Trophoblast cell (in vitro differentiated cells and primary cell): ENCODE results near the gene TMEFF2.

Experiments used
- DNase-seq, 2 donors: peaks; one replicate each; pipeline ENCODE4 v3.0.0-alpha.2; 2016
- H2AFZ ChIP-seq: 2 replicates; pipeline ENCODE4 v1.6.1; 2013; ENCODE audit warnings: low read length, moderate library complexity, mild to moderate bottlenecking; ENCODE audit not compliant: insufficient read depth, poor library complexity
- H2AK5ac ChIP-seq: 2 replicates; pipeline ENCODE4 v1.6.1; 2013; ENCODE audit warnings: mild to moderate bottlenecking, low read length
- H2BK120ac ChIP-seq: 2 replicates; pipeline ENCODE4 v1.6.1; 2013; ENCODE audit warnings: low read length, mild to moderate bottlenecking, moderate library complexity; ENCODE audit not compliant: insufficient read depth, poor library complexity
- H2BK12ac ChIP-seq: 2 replicates; pipeline ENCODE4 v1.6.1; 2013; ENCODE audit warnings: mild to moderate bottlenecking, low read length, moderate library complexity
- H2BK5ac ChIP-seq: 2 replicates; pipeline ENCODE4 v1.6.1; 2013; ENCODE audit warnings: low read length, low read depth, moderate library complexity, mild to moderate bottlenecking; ENCODE audit not compliant: poor library complexity
- H3K14ac ChIP-seq: 2 replicates; pipeline ENCODE4 v1.6.1; 2013; ENCODE audit warnings: mild to moderate bottlenecking, low read length
- H3K18ac ChIP-seq: 2 replicates; pipeline ENCODE4 v1.6.1; 2013; ENCODE audit warnings: mild to moderate bottlenecking, low read length
- H3K23ac ChIP-seq: 2 replicates; pipeline ENCODE4 v1.6.1; 2013; ENCODE audit warnings: low read length
- H3K27ac ChIP-seq: 2 replicates; pipeline ENCODE4 v1.5.1; 2013; ENCODE audit warnings: low read depth, mild to moderate bottlenecking, inconsistent platforms, low read length, moderate library complexity
- H3K27me3 ChIP-seq: 2 replicates; pipeline ENCODE4 v1.6.1; 2013; ENCODE audit warnings: inconsistent platforms, mild to moderate bottlenecking, low read length, moderate library complexity; ENCODE audit not compliant: insufficient read depth
- H3K36me3 ChIP-seq, 2 experiments: 1 replicate in 1 of 2; 2 replicates in 1 of 2; pipeline ENCODE4 v1.6.1; 2013; ENCODE audit warnings: low read length in 2 of 2, mild to moderate bottlenecking in 2 of 2, moderate library complexity in 1 of 2; ENCODE audit not compliant: insufficient read depth in 2 of 2, control insufficient read depth in 1 of 2
- H3K4ac ChIP-seq: 2 replicates; pipeline ENCODE4 v1.6.1; 2013; ENCODE audit warnings: low read depth, mild to moderate bottlenecking, low read length, moderate library complexity
- H3K4me1 ChIP-seq, 2 experiments: 1 replicate in 1 of 2; 2 replicates in 1 of 2; pipeline ENCODE4 v1.6.1; 2013; ENCODE audit warnings: low read length in 2 of 2, mild to moderate bottlenecking in 2 of 2, moderate library complexity in 1 of 2; ENCODE audit not compliant: insufficient read depth in 2 of 2, control insufficient read depth in 1 of 2
- H3K4me2 ChIP-seq: 2 replicates; pipeline ENCODE4 v1.6.1; 2013; ENCODE audit warnings: inconsistent platforms, mild to moderate bottlenecking, low read length, moderate library complexity
- H3K4me3 ChIP-seq: 2 replicates; pipeline ENCODE4 v1.5.1; 2013; ENCODE audit warnings: mild to moderate bottlenecking, low read depth, low read length, inconsistent platforms
- H3K79me1 ChIP-seq: one replicate; pipeline ENCODE4 v1.6.1; 2013; ENCODE audit warnings: low read length
- H3K79me2 ChIP-seq: 2 replicates; pipeline ENCODE4 v1.6.1; 2013; ENCODE audit warnings: low read length, mild to moderate bottlenecking; ENCODE audit not compliant: control insufficient read depth, insufficient read depth, poor library complexity
- H3K9ac ChIP-seq: 2 replicates; pipeline ENCODE4 v1.6.1; 2013; ENCODE audit warnings: mild to moderate bottlenecking, low read length
- H3K9me3 ChIP-seq: 2 replicates; pipeline ENCODE4 v1.6.1; 2013; ENCODE audit warnings: low read depth, mild to moderate bottlenecking, control low read depth, inconsistent platforms, low read length; ENCODE audit not compliant: insufficient read depth
- H4K12ac ChIP-seq: 2 replicates; pipeline ENCODE4 v1.6.1; 2013; ENCODE audit warnings: low read depth, mild to moderate bottlenecking, low read length, moderate library complexity
- H4K8ac ChIP-seq: 2 replicates; pipeline ENCODE4 v1.6.1; 2013; ENCODE audit warnings: low read depth, mild to moderate bottlenecking, low read length, moderate library complexity
- H4K91ac ChIP-seq: one replicate; pipeline ENCODE4 v1.6.1; 2013; ENCODE audit warnings: low read depth, mild to moderate bottlenecking, low read length, moderate library complexity
- WGBS: extraction: QIAGEN DNeasy Blood & Tissue Kit; methylation state at CpG from one replicate; pipeline ENCODE4 v1.1.7; 2013; ENCODE audit warnings: missing lambda C conversion rate; ENCODE audit not compliant: insufficient read length, insufficient coverage; ENCODE audit errors: extremely low coverage; 5-methylcytosine and 5-hydroxymethylcytosine counted together

TMEFF2 gene

GRCh38 chr2:192025637-192026036, 169.1 kb downstream of the TMEFF2 start:
- H4K12ac ChIP-seq, result no peak overlapping the region
- H2AFZ ChIP-seq, result no peak overlapping the region
- no peaks in the 10 kb centered on the region for H3K36me3 ChIP-seq
- no peaks in the 10 kb centered on the region for H3K27me3 ChIP-seq
- H2BK120ac ChIP-seq, result no peak overlapping the region
- H2BK5ac ChIP-seq, result no peak overlapping the region
- H3K4ac ChIP-seq, result no peak overlapping the region
- H3K79me1 ChIP-seq, result no peaks in the 10 kb centered on the region
- H2BK12ac ChIP-seq, result no peak overlapping the region
- no peak overlapping the region for H3K23ac ChIP-seq
- no peak overlapping the region for H3K14ac ChIP-seq
- no CpG with 5 or more reads among the region's 4 CpGs for WGBS
- no peaks in the 10 kb centered on the region for H3K4me1 ChIP-seq
- no peak overlapping the region for H3K9ac ChIP-seq
- H3K4me3 ChIP-seq, result no peak overlapping the region
- H3K18ac ChIP-seq, result no peak overlapping the region
- H4K8ac ChIP-seq, result no peak overlapping the region
- H3K27ac ChIP-seq, result no peak overlapping the region
- no peak overlapping the region for H2AK5ac ChIP-seq
- H3K79me2 ChIP-seq, result no peaks in the 10 kb centered on the region
- H3K9me3 ChIP-seq, result peaks cover 4% of the 10 kb centered on the region
- no peak overlapping the region for H3K4me2 ChIP-seq
- no peak overlapping the region for H4K91ac ChIP-seq
- DNase-seq, result no peak

- no peaks in the 10 kb centered on the region for H3K36me3 ChIP-seq
- peaks cover 2% of the 10 kb centered on the region for H3K9me3 ChIP-seq
- H2BK5ac ChIP-seq, result no peak overlapping the region
- no peaks in the 10 kb centered on the region for H3K79me1 ChIP-seq
- no peak overlapping the region for H4K12ac ChIP-seq
- H2BK120ac ChIP-seq, result no peak overlapping the region
- H3K27me3 ChIP-seq, result no peaks in the 10 kb centered on the region
- no peak overlapping the region for H3K18ac ChIP-seq
- no peak overlapping the region for H3K14ac ChIP-seq
- H2AFZ ChIP-seq, result no peak overlapping the region
- no peak overlapping the region for H3K4ac ChIP-seq
- H4K8ac ChIP-seq, result no peak overlapping the region
- no CpG with 5 or more reads among the region's 3 CpGs for WGBS
- no peak overlapping the region for H3K4me3 ChIP-seq
- H3K27ac ChIP-seq, result no peak overlapping the region
- H3K79me2 ChIP-seq, result no peaks in the 10 kb centered on the region
- no peak overlapping the region for H3K23ac ChIP-seq
- no peak overlapping the region for H3K9ac ChIP-seq
- no peak overlapping the region for H4K91ac ChIP-seq
- no peak overlapping the region for H2BK12ac ChIP-seq
- H3K4me1 ChIP-seq, result no peaks in the 10 kb centered on the region
- no peak overlapping the region for H2AK5ac ChIP-seq
- no peak for DNase-seq
- H3K4me2 ChIP-seq, result no peak overlapping the region
Observed at GRCh38 chr2:192023006-192023405, 171.7 kb downstream of the TMEFF2 start.

- Histone ChIP-seq H3K9ac (no peak overlapping the region), H2AFZ (no peak overlapping the region), H3K4me2 (no peak overlapping the region), H3K27me3 (no peaks in the 10 kb centered on the region), H2BK12ac (no peak overlapping the region), H3K4me3 (no peak overlapping the region), H3K79me1 (no peaks in the 10 kb centered on the region), H4K8ac (no peak overlapping the region), H2BK5ac (no peak overlapping the region), H2BK120ac (no peak overlapping the region), H3K23ac (no peak overlapping the region), H4K12ac (no peak overlapping the region), H3K9me3 (no peaks in the 10 kb centered on the region), H2AK5ac (no peak overlapping the region), H3K36me3 (no peaks in the 10 kb centered on the region), H3K4ac (no peak overlapping the region), H3K27ac (no peak overlapping the region), H3K18ac (no peak overlapping the region), H3K14ac (no peak overlapping the region), H4K91ac (no peak overlapping the region), H3K4me1 (no peaks in the 10 kb centered on the region), H3K79me2 (no peaks in the 10 kb centered on the region)
- no peak for DNase-seq
Observed at GRCh38 chr2:192017844-192018243, 176.9 kb downstream of the TMEFF2 start.

GRCh38 chr2:192016265-192016664, 178.5 kb downstream of the TMEFF2 start:
- Histone ChIP-seq H3K4me2 (no peak overlapping the region), H3K4me1 (no peaks in the 10 kb centered on the region), H3K23ac (no peak overlapping the region), H3K4me3 (no peak overlapping the region), H2BK120ac (no peak overlapping the region), H3K27me3 (no peaks in the 10 kb centered on the region), H3K36me3 (no peaks in the 10 kb centered on the region), H3K18ac (no peak overlapping the region), H2AK5ac (no peak overlapping the region), H3K27ac (no peak overlapping the region), H4K91ac (no peak overlapping the region), H3K79me1 (no peaks in the 10 kb centered on the region), H2BK5ac (no peak overlapping the region), H3K4ac (no peak overlapping the region), H2BK12ac (no peak overlapping the region), H3K79me2 (no peaks in the 10 kb centered on the region), H4K8ac (no peak overlapping the region), H2AFZ (no peak overlapping the region), H3K14ac (no peak overlapping the region), H4K12ac (no peak overlapping the region), H3K9ac (no peak overlapping the region), H3K9me3 (no peaks in the 10 kb centered on the region)
- no peak for DNase-seq
- WGBS, result no CpG with 5 or more reads among the region's 1 CpG
